Breast epithelium (tissue), 3 donors: Measurements from ENCODE around the gene CNTNAP2.

Experiments
- CTCF ChIP-seq, 3 donors: fragments of 450-650 bp; IDR thresholded peaks; one replicate each; pipeline ENCODE4 v1.5.1; 2016 to 2017; ENCODE audit warnings: antibody characterized with exemption in 3 of 3, mild to moderate bottlenecking in 3 of 3, moderate library complexity in 3 of 3
- POLR2A ChIP-seq: fragments of 450-650 bp; IDR thresholded peaks from one replicate; pipeline ENCODE4 v1.6.1; 2016; ENCODE audit warnings: antibody characterized with exemption, mild to moderate bottlenecking, moderate library complexity

GRCh38 chr7:148079206-148080080 lies 1962.8 kb downstream of the CNTNAP2 start:
- TF ChIP-seq CTCF (IDR thresholded peaks at IDR 0.05) (no peak), POLR2A (no peak)
